T follicular helper cell (primary cell): ENCODE data around the gene ACAT2.
A peak's percentile ranks its signal among the peaks of the same experiment; 100 is the strongest.
"Not testable (repeated sequence)": the region's sequence is repeated elsewhere in the genome, so short reads cannot be mapped to it uniquely, and the experiment has no call there.

Source experiments
- DNase-seq: peaks from one replicate; pipeline ENCODE4 v3.0.0-alpha.2; 2020; ENCODE audit warnings: low read depth

The ACAT2 gene

DNA sequence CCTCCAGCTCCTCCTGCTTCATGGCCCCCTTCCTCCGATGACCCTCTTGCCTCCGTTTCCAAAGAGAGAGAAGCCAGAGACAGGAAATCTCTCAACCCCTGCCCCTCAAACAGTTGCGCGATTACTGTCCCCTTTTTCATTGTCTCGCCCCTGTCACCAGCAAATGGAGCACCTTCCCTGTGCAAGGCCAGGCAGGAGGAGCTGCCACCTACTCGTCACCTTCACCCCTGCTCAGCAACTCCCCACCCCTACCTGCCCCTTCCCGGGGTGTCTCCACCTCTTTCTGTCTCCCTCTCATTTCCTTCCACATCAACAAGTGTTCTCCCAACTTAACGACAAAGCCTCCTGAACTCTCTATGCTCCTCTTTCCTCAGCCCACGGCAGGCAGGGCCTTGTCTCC, 51.9 kb downstream of the ACAT2 start:
- no peak for DNase-seq

GRCh38 chr6:159815410-159815809, 53.6 kb downstream of the ACAT2 start:
- DNase-seq: no peak

DNA sequence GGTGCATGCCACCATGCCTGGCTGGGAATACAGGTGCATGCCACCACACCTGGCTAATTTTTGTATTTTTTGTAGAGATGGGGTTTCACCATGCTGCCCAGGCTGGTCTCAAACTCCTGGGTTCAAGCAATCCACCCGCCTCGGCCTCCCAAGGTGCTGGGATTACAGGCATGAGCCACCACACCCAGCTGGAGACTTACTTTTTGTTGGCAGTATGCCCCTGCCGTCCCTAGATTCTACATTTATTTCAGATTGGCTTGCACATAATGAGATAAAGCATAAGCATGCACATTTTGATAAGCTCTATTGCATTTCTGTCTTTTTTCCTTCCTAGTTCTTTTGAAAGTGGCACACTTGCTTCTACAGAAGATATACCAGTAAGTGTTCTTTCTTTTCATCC, 54.9 kb downstream of the ACAT2 start:
- DNase-seq: not testable (repeated sequence)

DNA sequence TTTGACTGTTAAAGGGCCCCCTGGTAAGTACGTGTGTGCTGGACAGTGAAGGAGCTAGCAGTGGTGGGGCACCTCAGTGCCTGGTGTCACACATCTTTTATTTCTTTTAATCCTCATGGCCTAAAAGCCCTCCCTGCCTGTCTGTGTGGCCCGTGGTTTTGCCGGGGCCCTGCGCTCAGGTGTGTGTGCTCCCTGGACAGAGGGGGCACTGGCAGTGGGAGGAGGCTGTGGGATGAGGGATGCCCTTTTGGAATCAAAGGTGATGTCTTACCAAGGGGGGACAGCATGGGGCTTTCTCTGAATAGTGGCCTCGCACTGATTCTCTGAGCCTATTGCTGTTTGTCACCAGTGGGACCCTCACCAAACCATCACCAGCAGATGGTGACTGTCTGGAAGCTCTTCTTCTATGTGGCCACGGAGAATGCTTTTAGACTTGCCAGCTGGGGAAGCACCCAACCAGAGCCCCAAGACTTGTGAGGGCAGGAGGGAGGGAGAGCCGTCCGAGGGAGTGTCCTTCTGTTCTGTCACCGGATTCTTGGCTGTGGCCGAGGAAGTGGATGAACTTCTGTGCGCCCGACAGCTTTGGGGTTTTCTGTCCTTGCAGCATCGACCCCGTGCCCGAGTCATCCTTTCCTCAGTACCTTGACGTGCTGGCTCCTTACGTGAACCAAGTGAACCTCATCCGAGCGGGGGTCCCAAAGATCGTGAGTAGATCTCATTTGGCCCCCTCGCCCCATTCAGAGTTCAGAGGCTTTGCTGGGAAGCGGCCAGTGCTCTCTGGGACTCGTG, 56.3 kb downstream of the ACAT2 start:
- no peak for DNase-seq

GRCh38 chr6:159819098-159819497, 57.3 kb downstream of the ACAT2 start:
- no peak for DNase-seq

DNA sequence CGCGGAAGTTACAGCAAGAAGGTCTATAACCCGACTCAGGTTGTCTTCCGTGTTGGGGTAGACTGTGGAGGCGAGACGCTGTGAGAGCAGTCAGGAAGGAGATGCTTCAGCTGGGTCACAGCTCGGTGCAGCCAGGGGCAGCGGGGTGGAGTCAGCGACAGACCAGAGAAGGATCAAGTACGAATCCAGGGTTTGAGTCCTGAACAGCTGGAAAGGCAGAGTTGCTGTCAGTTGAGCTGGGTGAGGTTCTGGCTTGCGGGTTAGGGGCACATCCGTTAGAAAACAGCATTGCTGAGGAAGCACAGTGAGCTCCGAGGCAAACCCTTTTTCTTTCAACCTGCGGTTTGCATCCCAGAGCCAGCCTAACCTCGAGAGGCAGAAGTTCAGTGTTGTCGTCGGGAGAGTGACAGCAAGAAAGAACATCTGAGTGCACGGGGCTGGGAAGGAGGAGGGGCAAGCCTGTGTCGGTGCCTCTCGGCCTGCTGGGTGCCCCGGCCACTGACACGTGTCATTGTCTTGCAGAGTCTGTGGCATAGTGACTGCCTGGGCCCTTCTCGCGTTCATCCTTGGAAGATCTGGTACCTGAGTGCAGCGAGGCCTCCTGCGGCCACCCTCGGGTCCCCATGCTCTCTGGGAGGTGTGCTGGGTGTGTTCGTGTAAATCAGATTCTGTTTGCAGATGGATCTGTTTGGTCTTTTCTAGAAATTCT, 58.2 kb downstream of the ACAT2 start:
- peak; percentile 18 for DNase-seq

- DNase-seq: no peak
Observed at GRCh38 chr6:159821122-159821521, 59.3 kb downstream of the ACAT2 start.

- DNase-seq: no peak
Observed at GRCh38 chr6:159821726-159822125, 59.9 kb downstream of the ACAT2 start.

- no peak for DNase-seq
Observed at GRCh38 chr6:159823953-159824352, 62.1 kb downstream of the ACAT2 start.

DNA sequence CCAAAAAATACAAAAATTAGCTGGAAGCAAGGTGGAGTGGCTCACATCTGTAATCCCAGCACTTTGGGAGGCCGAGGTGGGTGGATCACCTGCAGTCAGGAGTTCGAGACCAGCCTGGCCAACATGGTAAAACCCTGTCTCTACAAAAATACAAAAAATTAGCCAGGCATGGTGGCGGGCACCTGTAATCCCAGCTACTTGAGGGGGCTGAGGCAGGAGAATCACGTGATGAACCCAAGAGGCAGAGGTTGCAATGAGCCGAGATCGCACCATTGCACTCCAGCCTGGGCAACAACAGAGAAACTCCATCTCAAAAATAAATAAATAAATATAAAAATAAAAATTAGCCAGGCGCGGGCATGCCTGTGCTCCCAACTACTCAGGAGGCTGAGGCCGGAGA, 62.8 kb downstream of the ACAT2 start:
- DNase-seq: not testable (repeated sequence)

DNA sequence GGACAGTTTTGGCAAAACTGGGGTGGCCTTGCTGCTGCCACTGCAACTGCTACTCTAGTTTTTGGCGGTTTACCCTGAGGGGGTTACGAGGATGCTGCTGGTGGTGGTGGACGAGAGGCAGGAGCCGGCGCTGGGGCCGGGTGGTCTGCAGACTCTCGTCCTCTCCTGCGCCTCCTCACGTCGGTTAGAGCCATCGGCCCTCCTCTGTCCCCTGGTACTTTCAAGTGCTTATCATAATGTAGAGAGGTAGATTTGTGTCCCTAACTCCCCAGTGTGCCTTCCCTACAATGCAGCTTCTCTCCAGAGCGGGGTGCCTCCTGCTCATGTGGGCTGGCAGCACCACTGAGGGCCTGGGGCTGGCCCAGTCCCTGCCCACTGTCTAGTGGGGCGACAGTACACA, 64.2 kb downstream of the ACAT2 start:
- no peak for DNase-seq

DNA sequence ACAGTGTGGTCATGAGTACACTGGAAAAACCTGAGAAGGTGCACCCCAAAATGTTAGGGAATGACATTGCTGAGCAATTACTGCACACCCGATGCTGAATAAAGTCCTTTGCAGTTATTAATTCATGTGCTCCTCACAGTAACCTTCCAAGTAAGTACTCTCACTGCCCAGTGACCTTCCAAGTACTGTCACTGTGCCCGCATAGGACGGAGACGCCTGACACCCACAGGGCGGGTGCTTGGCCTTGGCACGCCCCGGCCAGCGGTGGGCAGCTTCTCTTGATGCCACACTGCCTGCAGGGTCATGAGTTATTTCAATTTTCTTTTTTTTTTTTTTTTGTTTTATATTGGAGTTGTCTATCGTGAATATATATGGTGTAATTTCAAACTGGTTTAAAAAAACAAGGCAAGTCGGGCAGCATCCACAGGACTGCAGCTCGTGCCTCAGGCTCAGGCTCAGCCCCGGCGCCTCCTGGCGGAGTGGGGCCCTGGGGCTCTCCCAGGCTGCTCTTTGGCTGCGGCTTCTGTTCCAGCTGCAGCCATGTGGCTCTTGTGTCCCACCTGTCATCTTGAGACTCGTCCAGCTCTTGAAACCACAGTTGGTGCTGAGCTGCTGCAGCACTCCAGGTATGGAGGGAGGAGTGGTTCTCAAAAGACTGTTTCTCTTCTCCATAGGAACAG, 65.3 kb downstream of the ACAT2 start:
- DNase-seq: no peak

DNA sequence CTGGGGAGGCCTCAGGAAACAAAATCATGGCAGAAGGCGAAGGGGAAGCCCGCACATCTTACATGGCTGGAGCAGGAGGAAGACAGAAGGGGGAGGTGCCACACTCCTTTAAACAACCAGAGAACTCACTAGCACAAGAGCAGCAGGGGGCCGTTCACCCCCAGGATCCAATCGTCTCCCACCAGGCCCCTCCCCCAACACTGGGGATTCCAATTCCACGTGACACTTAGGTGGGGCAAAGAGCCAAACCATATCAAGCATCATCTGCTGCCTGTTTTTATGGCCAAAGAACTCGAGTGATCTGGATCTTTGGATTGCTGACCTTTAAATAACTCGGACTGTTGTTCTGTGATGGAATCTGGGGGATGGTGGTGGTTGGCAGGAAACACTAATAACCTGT, 66.2 kb downstream of the ACAT2 start:
- no peak for DNase-seq
